CD4-positive, alpha-beta T cell treated with Interleukin-12 subunit alpha and Interleukin-12 subunit beta, for 1 hour (primary cell): ENCODE results near the gene ZNF862.
A peak's percentile ranks its signal among the peaks of the same experiment; 100 is the strongest.

Experiments used
- DNase-seq: peaks from one replicate; pipeline ENCODE4 v3.0.0-alpha.2; 2020

Gene ZNF862

GRCh38 chr7:149867762-149868622 is 29.8 kb downstream of the ZNF862 start:
- no peak for DNase-seq

GRCh38 chr7:149868623-149869290 is 30.6 kb downstream of the ZNF862 start:
- DNase-seq: no peak

- DNase-seq: no peak
Measured at GRCh38 chr7:149869291-149869650, 31.1 kb downstream of the ZNF862 start.

GRCh38 chr7:149869867-149870266 is 31.7 kb downstream of the ZNF862 start:
- peak; percentile 73 for DNase-seq

GRCh38 chr7:149870274-149870673 is 32.1 kb downstream of the ZNF862 start:
- no peak for DNase-seq

- DNase-seq: peak; percentile 33
Measured at GRCh38 chr7:149870701-149871483, 32.7 kb downstream of the ZNF862 start.

GRCh38 chr7:149871576-149871975 is 33.4 kb downstream of the ZNF862 start:
- DNase-seq: no peak

GRCh38 chr7:149872419-149873073 is 34.4 kb downstream of the ZNF862 start:
- peak; percentile 24 for DNase-seq

GRCh38 chr7:149873074-149873969 is 35.1 kb downstream of the ZNF862 start, which contains the start of gene ATP6V0E2:
ATP6V0E2 (plus strand) TSS chr7:149873969; CDS start chr7:149874066, 97 bp downstream.
- DNase-seq: peak; percentile 94

GRCh38 chr7:149873970-149874643 is 35.9 kb downstream of the ZNF862 start:
- no peak for DNase-seq

GRCh38 chr7:149874644-149875028 is 36.5 kb downstream of the ZNF862 start:
- DNase-seq: no peak

GRCh38 chr7:149875396-149875795 is 37.2 kb downstream of the ZNF862 start:
- no peak for DNase-seq

- DNase-seq: no peak
Measured at GRCh38 chr7:149877890-149878522, 39.8 kb downstream of the ZNF862 start.

GRCh38 chr7:149878523-149878921 is 40.3 kb downstream of the ZNF862 start:
- DNase-seq: no peak

- no peak for DNase-seq
Measured at GRCh38 chr7:149879271-149879743, 41.1 kb downstream of the ZNF862 start.

- DNase-seq: no peak
Measured at GRCh38 chr7:149879766-149880637, 41.8 kb downstream of the ZNF862 start.

- DNase-seq: no peak
Measured at GRCh38 chr7:149880638-149881311, 42.6 kb downstream of the ZNF862 start.

- no peak for DNase-seq
Measured at GRCh38 chr7:149881328-149882247, 43.4 kb downstream of the ZNF862 start.
